Endothelial cell of umbilical vein (primary cell): ENCODE measurements around the gene FAM204A.

Experiments used
- CTCF ChIP-seq, 2 donors: IDR thresholded peaks; 1 replicate in 1 of 2; 2 replicates in 1 of 2; pipeline ENCODE4 v1.5.1; 2011; ENCODE audit warnings: low read length in 2 of 2, mild to moderate bottlenecking in 2 of 2, moderate library complexity in 2 of 2, control low read depth in 1 of 2, inconsistent platforms in 1 of 2, low read depth in 1 of 2; ENCODE audit not compliant: insufficient read depth in 1 of 2; ENCODE audit errors: extremely low read depth in 1 of 2
- EZH2 ChIP-seq: IDR thresholded peaks from 2 replicates; pipeline ENCODE4 v1.6.1; 2012; ENCODE audit warnings: borderline replicate concordance, low read depth, mild to moderate bottlenecking, moderate library complexity, low read length, inconsistent platforms; ENCODE audit not compliant: severe bottlenecking
- FOS ChIP-seq: IDR thresholded peaks from 2 replicates; pipeline ENCODE4 v1.6.1; 2011; ENCODE audit warnings: mild to moderate bottlenecking, low read length, moderate library complexity, borderline replicate concordance; ENCODE audit not compliant: insufficient read depth
- GATA2 ChIP-seq: IDR thresholded peaks from 2 replicates; pipeline ENCODE4 v1.7.0; 2011; ENCODE audit warnings: low read depth, mild to moderate bottlenecking, moderate library complexity, mixed read lengths, low read length; ENCODE audit not compliant: insufficient read length, insufficient read depth
- JUN ChIP-seq: IDR thresholded peaks from 2 replicates; pipeline ENCODE4 v1.6.1; 2011; ENCODE audit warnings: borderline replicate concordance, low read depth; ENCODE audit not compliant: insufficient read length, insufficient read depth
- MAX ChIP-seq: IDR thresholded peaks from 2 replicates; pipeline ENCODE4 v1.6.1; 2011; ENCODE audit not compliant: insufficient read depth, insufficient read length
- MYC ChIP-seq: IDR thresholded peaks from one replicate; pipeline ENCODE4 v1.6.1; 2011; ENCODE audit warnings: mild to moderate bottlenecking, low read depth, low read length
- POLR2A ChIP-seq: IDR thresholded peaks from 2 replicates; pipeline ENCODE4 v1.6.1; 2012; ENCODE audit warnings: low read depth, mild to moderate bottlenecking, control low read depth, low read length
- POLR2AphosphoS5 ChIP-seq: IDR thresholded peaks from 2 replicates; pipeline ENCODE4 v1.6.1; 2012; ENCODE audit warnings: low read depth, mild to moderate bottlenecking, control low read depth, low read length, moderate library complexity; ENCODE audit not compliant: insufficient read depth

- TF ChIP-seq CTCF (IDR thresholded peaks at IDR 0.05; ENCODE audit: extremely low read depth in 1 of 2, insufficient read depth in 1 of 2, low read depth in 1 of 2, low read length in 2 of 2), result no peak
- TF ChIP-seq EZH2, result no peak
- TF ChIP-seq MAX, result no peak
- TF ChIP-seq MYC, result no peak
- TF ChIP-seq POLR2A, result no peak
- no peak for TF ChIP-seq POLR2AphosphoS5
- no peak for TF ChIP-seq JUN
- TF ChIP-seq GATA2, result no peak
- no peak for TF ChIP-seq FOS
These were observed 55.9 kb downstream of the FAM204A start for GRCh38 chr10:118286051-118286838.
